Fibroblast of pulmonary artery (primary cell): Measurements from ENCODE around the gene FHIT.
"Not testable (repeated sequence)": the region's sequence is repeated elsewhere in the genome, so short reads cannot be mapped to it uniquely, and the experiment has no call there.

Source experiments
- DNase-seq: peaks from one replicate; pipeline ENCODE4 v3.0.0-alpha.2; 2010; ENCODE audit warnings: low read depth
- H3K4me3 ChIP-seq: replicated peaks from 2 replicates; pipeline ENCODE4 v1.5.1; 2011; ENCODE audit warnings: low read depth, mild to moderate bottlenecking, control low read depth, low read length, moderate library complexity
- TF ChIP-seq, protein P1 (sequence below): IDR thresholded peaks from 2 replicates; pipeline ENCODE4 v1.5.1; 2011; ENCODE audit warnings: mild to moderate bottlenecking, control low read depth, low read length, inconsistent platforms; ENCODE audit errors: missing control alignments

The FHIT gene

GRCh38 chr3:60553144-60553543, 698.1 kb downstream of the FHIT start:
- TF ChIP-seq, protein P1, sequence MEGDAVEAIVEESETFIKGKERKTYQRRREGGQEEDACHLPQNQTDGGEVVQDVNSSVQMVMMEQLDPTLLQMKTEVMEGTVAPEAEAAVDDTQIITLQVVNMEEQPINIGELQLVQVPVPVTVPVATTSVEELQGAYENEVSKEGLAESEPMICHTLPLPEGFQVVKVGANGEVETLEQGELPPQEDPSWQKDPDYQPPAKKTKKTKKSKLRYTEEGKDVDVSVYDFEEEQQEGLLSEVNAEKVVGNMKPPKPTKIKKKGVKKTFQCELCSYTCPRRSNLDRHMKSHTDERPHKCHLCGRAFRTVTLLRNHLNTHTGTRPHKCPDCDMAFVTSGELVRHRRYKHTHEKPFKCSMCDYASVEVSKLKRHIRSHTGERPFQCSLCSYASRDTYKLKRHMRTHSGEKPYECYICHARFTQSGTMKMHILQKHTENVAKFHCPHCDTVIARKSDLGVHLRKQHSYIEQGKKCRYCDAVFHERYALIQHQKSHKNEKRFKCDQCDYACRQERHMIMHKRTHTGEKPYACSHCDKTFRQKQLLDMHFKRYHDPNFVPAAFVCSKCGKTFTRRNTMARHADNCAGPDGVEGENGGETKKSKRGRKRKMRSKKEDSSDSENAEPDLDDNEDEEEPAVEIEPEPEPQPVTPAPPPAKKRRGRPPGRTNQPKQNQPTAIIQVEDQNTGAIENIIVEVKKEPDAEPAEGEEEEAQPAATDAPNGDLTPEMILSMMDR: no peak
- no peak overlapping the region for H3K4me3 ChIP-seq
- no peak for DNase-seq

GRCh38 chr3:60552581-60552980, 698.7 kb downstream of the FHIT start:
- DNase-seq: no peak
- TF ChIP-seq, protein P1: no peak
- no peak overlapping the region for H3K4me3 ChIP-seq

GRCh38 chr3:60551455-60552209, 699.6 kb downstream of the FHIT start:
- TF ChIP-seq, protein P1: no peak
- no peak overlapping the region for H3K4me3 ChIP-seq

GRCh38 chr3:60549863-60550262, 701.4 kb downstream of the FHIT start:
- DNase-seq: no peak
- TF ChIP-seq, protein P1: no peak
- H3K4me3 ChIP-seq: no peak overlapping the region

More at GRCh38 chr3:60551455-60552209, 699.6 kb downstream of the FHIT start:
- no peak for DNase-seq

DNA sequence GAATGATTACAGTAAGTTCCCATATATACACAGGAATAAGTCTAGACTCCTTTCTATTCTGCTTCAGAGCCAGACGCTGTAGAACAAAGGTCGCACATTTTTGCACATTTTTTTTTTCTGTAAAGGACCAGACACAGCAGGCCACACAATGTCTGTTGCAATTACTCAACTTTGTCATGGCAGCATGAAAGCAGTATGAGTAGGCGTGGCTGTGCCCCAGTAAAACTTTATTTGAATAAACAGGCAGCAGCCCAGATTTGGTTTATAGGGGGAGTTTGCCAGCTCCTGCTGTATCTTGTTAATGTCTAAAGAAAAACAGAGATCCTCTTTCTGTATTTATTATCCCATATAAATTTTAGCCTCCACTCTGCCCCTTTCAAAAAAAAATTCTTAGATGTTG, 708.3 kb downstream of the FHIT start:
- TF ChIP-seq, protein P1: no peak
- DNase-seq: no peak
- no peak overlapping the region for H3K4me3 ChIP-seq

GRCh38 chr3:60539394-60539793, 711.9 kb downstream of the FHIT start:
- not testable (repeated sequence) for H3K4me3 ChIP-seq, DNase-seq

DNA sequence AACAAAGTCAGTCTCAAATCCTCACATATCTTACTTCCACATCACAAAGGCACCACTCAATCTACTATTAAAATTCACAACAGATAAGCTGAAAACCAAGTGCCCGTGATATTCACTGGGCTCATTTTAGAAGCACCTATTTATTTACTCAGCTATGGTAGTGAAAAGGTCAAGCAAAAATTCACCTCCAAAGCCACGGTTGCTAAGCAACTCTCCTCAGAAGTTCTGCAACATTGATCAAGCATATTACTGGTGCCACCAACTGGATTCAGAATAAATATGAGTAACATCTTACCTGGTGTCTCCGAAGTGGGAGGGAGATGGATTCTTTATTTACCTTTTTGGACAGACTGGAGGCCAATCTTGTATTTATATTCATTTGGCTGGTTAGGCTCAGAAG, 714.8 kb downstream of the FHIT start:
- TF ChIP-seq, protein P1: no peak
- H3K4me3 ChIP-seq: no peak overlapping the region
- no peak for DNase-seq
